Measurements from ENCODE around the gene MON1B. TPM values are rescaled to one million over a fixed set of nuclear protein-coding genes. Genes with fewer than 3 reads are reported as not detected.

The MON1B gene
- total RNA-seq, 1 donor from 2014 or later, result 11.4 TPM

DNA sequence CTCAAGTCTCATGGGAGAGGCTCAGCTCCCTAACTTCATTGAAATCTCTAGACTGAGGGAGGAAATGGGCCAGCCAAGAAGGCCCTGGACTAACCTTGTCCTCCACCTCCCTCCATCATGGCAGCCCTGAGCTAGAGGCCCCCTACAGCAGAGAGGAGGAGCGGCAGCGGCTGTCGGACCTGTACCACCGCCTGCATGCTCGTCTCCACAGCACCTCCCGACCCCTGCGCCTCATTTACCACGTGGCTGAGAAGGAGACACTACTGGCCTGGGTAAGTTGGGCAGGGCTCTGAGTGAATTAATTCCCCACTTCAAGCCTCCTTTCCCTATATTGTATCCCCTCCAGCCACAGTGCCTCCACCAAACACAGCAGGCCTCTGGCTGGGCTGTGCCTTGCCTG lies 4.4 kb downstream of the MON1B start:
- DNase-seq (ENCODE audit: low read depth, low spot score), result no peak

DNA sequence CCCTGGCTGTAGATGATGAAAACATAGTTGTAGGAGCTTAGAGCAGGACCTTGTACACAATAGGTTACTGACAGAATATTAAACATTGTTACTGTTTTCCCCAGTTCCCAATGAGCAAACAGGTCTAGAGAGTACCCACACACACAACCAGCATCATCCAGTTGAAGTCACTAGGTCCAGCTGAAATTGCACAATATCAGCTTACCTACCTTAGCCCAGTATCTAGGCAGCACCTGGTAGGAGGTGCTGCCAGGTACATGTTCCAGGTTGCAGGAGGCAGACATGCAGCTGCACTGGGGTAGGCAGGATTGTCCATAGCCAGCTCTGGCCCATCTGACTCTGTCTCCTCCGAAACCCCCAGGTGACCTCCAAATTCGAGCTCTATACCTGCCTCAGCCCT lies 6.8 kb downstream of the MON1B start:
- DNase-seq (ENCODE audit: low read depth, low spot score), result no peak

DNA sequence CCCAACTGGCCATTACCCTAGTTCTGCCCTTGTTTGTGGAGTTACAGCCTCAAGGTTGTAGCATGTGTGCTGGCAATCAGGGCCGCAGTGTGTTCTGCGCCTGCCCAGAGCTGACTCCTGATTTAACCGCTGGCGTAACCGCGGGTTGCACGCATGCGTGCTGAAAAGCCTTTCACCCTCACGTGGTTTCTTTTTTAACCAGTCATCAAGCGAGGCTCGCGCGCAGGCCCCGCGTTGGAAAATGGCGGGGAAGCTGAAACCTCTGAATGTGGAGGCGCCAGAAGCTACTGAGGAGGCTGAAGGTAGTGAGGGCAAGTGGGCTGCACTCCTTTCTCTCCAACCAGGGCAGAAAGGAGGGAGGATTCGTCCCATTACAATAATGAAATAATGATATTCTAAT lies 8.2 kb downstream of the MON1B start, which contains the start of gene SYCE1L:
Gene SYCE1L (plus strand): TSS at position 198 of the 400 bp plus-strand sequence. CDS start 44 bp downstream, at position 242.
- DNase-seq (ENCODE audit: low read depth, low spot score), result no peak

DNA sequence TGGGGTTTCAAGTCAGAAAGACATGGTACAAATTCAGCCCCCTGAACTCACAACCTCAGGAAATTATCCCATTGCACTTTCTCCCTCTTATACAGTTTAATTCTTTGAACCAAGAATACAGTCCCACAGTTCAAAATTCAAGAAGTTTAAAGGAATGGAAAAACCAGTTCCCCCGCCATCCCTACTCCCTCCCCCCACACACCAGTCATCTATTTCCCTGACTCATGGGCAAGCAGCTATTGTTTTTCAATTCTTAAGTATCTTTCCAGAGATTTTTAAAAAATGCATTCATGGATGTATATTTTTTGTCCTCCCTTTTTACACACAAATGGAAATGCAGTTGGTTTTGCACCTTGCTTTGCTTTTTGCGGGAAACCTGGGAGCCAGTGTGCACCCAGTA lies 15.5 kb downstream of the MON1B start:
- DNase-seq (ENCODE audit: low read depth, low spot score), result no peak

DNA sequence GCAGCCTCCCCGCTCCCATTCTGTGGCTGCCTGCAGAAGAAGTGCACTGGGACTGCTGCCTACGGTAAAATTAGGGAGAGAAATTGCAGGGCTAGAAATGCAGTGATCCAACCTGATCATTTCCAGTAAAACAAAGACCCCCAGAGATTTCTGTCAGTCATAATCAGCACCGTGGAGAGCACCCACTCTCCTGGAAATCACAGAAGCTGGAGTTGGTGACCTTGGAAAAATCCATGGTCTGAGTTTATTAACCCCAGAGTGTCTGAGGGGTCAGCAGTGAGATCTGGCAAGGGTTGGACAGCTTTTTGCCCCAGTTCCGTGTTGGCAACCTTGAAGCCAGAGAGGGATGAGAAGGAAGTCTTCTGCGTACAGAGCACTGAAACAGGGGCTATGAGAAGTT lies 16.0 kb downstream of the MON1B start:
- DNase-seq (ENCODE audit: low read depth, low spot score), result no peak

DNA sequence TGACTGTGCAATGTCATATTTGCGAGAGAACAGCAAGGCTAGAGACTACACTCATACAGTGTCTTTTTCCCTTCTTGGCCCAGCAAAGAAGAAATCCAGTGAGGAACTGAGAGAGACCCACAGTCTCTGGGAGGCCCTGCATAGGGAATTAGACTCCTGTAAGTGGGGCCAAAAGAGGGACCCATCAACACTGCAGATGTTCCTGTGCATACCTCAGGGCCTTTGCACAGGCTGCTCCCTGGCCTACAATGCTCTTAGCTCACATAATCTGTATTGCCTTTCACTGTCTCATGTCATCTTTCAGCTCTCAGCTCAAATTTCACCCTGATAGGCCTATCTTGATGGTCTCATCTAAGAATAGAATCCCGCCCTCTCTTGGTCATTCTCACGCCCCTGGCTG lies 17.4 kb downstream of the MON1B start:
- no peak for DNase-seq (ENCODE audit: low read depth, low spot score)

DNA sequence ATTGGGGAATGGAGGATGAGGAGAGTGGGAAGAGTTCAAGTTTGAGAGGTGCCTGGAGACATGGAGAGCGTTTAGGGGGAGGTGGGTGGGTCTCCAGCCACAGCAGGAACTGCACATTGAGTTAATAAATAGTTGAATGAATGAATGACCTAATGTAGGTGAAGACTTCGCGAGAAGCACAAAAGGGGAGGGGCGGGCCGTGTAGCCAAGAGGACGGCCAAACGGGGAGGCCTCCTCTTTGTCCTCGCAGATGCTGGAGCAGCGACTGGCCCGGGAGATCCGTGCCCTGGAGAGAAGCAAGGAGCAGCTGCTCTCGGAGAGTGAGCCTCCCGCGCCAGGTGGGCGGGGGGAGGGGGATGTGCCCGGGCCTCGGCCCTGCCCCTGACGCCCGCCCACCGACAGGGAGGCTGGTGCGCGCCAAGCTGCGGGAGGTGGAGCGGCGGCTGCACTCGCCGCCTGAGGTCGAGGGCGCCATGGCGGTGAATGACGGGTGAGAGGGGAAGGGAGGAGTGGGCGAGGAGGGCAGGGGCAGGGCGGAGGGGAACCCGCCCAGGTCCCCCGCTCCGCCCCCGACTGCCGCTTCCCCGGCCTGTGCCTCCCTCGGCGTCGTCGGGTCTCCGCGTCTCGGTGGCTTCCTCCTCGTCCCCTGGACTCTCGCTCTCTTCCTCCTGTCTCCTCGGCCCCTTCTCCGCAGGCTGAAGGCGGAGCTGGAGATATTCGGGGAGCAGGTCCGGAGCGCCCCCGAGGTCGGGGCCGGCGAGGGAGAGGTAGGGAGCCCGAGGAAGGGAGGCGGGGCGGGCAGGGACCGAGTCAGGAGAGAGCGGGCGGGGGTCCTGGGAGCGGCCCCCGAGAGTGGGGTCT lies 21.1 kb downstream of the MON1B start:
- DNase-seq (ENCODE audit: low read depth, low spot score), result no peak

DNA sequence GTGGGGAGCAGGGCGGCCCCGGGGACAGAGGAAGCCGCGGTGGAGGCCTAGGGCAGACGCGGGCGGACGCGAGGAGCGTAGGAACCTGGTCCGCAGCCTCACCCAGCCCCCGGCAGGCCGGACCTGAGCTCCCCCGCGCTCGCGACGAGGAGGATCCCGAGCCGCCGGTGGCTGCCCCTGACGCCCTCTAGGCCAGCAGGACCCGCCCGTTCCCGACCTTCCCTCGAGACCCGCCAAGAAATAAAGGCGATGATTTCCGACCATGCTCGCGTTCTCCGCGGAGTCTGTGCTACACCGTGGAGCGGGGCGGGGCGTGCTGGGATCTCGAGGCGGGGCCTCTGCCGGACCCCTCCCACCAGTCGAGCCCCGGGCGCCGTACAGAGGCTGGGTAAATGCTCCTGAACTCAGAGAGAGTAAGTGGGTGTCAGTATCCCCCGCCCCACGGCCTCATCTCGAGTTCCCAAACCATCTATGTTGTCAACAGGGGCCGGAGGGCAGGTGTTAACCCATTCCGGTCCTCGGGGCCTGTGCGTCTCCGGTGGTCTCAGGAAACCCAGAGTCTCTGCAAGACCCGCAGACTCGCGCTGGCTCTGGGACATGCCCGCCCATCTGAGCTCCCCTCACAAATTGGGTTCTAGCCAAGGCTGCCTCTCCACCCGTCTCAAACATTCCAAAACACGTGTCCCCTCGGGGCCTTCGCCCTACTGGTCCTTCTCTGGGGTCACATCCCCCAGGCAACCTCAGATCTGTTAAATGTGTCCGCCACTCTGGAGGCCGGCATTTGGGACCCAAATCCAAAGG lies 22.0 kb downstream of the MON1B start:
- no peak for DNase-seq (ENCODE audit: low read depth, low spot score)

DNA sequence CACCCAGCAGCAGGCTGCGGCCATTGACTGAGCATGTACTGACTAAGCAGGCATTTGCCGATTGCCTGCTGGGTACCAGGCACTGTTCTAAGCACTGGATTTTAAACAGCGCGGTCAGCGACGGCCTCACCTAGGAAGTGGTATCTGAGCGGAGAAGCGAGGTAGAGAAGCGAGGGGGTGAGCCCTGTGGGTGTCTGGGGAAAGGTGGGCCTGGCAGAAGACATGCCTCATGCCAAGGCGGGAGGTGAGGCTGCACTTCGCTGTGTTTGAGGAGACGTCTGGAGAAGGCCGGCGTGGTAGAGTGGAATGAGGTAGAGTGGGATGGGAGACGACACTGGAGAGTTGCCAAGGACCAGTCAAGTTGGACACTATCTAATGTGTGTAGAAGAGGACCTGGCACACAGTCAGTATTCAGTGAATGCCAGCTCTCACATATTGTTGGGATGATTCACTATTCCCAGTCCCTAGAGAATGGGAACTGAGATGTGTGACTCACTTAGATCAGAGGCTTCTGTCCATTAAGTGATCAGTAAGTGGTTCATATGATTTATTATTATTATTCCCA lies 22.6 kb downstream of the MON1B start:
- peak; percentile 79 for DNase-seq (ENCODE audit: low read depth, low spot score)

DNA sequence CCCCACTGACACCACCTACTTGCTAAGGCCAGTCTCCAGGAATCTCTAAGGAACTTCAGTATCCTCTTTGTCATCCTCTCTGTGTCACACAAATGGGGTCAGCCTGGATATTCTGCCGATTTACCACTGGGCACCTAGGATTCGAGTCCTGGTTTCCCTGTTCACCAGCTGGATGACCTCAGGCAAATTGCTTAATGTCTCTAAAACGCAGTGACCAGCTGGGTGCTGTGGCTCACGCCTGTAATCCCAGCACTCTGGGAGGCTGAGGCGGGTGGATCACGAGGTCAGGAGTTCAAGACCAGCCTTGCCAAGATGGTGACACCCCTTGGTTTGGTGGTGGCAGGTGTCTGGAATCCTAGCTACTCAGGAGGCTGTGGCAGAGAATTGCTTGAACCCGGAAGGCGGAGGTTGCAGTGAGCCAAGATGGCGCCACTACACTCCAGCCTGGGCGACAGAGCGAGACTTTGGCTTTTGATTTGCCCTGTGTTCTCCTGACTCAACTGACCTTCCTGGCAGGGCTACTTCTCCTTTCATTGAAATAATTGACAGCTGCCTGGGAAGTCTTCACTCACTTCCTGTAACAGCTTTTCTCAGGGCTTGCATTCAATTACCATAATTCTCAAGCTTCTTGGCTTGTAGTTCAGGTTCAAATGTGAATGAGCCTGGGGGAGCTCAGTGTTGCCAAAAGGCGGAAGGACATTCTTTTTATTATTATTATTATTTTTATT lies 23.6 kb downstream of the MON1B start:
- no peak for DNase-seq (ENCODE audit: low read depth, low spot score)

DNA sequence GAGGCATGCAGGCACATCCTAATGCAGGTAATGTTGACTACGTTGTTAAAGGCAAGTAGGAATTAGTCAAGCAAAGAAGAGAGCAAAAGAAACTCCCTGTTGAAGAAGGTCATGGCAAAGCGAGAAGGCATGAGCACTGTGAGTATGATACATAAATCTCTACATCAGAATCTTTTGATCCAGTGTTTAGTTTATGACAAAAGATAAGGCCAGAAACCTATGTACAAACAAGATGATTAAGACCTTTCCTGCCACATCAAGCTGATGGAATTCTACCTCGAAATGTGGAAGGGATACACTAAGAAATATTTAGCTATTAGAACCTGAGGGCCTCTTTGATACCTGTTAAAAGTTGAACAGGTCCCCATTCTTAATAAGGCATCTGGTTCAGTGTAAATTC lies 28.4 kb downstream of the MON1B start:
- DNase-seq (ENCODE audit: low read depth, low spot score), result no peak

DNA sequence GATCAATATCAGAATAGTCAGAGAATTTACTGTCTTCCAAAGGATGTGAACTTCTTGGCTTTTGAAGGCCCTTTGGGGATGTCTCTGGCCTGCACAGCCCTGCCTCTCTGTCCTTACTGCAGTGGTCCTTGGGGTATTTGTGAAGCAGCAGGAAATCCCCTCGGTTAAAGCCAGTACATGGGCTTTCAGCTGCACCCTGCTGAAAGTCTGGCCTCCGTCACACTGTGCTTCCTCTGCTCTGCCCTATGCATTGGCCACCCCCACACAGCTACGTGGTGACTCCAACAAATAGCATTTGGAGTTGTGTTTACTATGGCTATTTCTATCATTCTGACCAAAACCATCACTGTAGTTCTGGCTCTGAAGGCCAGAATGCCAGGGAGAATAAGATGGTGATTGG lies 29.4 kb downstream of the MON1B start:
- no peak for DNase-seq (ENCODE audit: low read depth, low spot score)

DNA sequence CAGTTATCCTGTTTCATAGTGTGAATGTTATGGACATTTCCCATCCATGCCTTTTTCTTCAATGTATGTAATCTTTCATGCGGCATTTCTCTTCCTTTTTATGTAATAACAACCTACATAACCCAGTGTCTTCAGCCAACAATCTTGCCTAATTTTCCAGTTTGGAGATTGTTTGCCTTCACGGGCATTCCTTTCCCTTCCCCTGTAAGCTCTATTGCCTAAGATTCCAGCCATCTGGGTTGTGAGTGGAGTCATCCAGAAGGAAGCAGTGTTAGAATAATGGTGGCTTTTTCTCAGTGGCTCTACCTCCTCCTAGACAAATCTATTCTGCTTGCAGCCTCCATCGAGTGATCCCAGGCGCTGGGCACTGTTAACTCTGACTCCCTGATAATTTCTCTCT lies 30.5 kb downstream of the MON1B start:
- DNase-seq (ENCODE audit: low read depth, low spot score), result no peak

DNA sequence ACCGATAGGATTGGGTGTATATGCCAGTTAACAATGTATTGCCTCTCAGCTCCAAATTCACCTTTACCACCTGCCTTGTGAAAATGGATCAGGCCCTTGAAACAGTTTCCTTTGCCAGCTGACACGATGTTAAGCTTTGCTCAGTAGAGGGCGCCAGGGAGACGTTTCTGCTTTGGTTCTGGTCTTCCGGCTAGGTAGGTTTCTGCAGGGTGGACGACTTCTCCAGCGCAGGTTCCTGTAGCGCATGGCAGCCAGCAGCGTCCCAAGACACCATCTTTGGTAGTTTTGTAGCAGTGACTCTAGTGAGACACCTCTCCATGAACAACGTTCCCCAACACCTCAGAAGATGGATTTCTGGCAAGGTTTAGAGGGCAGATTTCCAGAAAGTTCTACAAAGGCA lies 32.2 kb downstream of the MON1B start:
- no peak for DNase-seq (ENCODE audit: low read depth, low spot score)

DNA sequence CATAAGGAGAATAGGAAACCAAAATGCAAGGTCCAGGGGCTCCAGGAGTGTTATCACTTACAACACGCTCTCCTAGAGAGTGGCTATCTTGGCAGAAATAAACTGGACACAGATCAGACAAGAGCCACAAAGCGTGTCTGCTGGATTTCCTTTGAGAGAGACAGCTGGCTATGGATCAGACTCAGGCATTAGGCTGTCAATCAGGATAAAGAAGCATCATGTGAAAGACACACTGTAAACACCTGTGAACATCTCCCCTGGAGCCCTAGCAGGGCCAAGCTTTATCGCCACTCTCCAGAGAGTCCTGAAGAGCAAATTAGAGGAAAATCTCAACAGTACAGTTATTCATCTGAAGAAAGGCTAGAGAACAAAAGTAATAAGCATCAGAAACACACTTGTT lies 34.2 kb downstream of the MON1B start:
- DNase-seq (ENCODE audit: low read depth, low spot score), result no peak

DNA sequence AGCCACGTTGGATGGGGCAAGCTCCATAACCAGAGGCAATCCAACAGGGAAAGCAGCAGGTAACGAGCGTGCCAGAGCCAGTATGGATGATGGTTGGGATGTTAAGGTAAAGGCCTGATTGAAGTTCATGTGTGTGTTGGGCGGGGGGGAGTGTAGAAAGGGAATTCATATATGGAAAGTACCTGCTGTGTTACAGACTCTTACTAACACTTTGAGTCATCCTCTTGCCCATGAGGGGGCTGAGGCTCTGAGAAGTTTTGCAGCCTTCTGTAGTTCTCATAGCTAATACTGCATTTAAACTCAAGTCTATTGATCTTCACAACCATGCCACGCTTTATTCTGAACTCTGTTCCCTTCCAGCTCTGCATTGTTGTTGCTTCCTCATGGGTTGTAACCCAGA lies 36.8 kb downstream of the MON1B start:
- no peak for DNase-seq (ENCODE audit: low read depth, low spot score)

DNA sequence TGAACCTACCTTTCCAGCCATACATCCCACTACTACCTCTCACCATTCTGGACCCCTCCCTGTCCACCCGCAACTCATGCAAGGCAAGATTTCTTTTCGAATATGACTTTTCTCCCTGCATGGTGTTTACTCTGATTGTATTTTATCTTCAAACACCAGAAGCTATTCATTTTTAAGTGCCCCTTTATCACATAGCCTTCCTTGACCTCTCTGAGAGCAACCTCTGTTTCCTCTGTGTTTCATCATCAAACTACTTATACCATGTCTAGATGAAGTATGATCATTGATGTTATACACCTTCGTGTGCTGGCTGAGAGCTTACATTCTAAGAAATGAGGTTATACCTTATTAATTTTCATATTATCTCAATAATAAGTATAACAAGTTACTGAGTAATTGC lies 40.1 kb downstream of the MON1B start:
- DNase-seq (ENCODE audit: low read depth, low spot score), result no peak

DNA sequence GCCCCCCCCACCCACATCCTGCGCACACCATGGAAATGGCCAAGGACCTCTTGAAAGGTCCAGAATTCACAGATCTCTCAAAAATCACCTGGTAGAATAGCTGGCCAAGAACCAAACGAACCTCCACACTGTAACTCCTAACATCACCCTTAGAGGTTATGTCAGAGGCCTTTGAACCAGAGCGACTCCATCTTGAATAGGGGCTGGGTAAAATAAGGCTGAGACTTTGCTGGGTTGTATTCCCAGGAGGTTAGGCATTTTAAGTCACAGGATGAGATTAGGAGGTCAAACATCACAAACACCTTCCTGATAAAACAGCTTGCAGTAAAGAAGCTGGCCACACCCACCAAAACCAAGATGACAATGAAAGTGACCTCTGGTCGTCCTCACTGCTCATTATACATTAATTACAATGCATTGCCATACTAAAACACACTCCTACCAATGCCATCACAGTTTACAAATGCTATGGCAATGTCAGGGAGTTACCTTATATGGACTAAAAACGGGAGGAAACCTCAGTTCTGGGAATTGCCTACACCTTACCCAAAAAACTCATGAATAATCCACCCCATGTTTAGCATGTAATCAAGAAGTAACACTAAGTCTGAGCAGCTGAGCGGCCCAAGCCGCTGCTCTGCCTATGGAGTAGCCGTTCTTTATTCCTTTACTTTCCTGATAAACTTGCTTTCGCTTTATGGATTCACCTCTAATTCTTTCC lies 43.0 kb downstream of the MON1B start:
- DNase-seq (ENCODE audit: low read depth, low spot score), result no peak

DNA sequence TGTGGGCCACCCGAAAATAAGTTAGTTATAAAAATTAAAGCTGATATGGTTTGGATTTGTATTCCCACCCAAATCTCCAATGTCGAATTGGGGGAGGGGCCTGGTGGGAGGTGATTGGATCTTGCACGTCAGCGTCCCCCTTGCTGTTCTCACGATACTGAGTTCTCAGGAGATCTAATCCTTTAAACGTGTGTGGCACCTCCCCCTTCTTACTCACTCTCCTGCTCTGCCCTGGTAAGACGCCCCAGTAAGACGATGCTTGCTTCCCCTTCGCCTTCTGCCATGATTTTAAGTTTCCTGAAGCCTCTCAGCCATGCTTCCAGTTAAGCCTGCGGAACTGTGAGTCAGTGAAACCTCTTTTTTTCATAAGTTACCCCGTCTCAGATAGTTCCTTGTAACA lies 43.6 kb downstream of the MON1B start:
- DNase-seq (ENCODE audit: low read depth, low spot score), result no peak

DNA sequence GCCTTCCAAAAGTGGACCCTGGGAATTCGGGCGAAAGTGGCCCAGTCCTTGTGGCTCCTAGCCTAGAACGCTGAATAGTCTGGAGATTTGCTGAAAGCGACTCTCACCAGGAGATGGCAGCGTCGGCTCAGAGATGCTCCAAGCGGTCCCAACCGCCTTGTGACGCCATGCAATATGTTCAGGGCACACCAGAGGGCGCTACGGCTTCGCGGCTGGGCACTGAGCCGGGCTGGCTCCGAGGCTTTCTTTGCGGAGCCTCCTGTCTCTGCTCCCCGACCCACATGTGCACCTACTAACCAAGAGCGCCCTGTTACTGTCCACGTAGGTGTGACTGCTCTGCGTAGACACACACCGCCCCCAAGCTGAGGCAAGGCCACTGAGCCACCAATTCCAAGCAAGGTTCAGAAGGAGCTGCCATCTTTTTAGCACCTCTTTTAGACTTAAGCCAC lies 45.1 kb downstream of the MON1B start:
- DNase-seq (ENCODE audit: low read depth, low spot score), result peak; percentile 49

DNA sequence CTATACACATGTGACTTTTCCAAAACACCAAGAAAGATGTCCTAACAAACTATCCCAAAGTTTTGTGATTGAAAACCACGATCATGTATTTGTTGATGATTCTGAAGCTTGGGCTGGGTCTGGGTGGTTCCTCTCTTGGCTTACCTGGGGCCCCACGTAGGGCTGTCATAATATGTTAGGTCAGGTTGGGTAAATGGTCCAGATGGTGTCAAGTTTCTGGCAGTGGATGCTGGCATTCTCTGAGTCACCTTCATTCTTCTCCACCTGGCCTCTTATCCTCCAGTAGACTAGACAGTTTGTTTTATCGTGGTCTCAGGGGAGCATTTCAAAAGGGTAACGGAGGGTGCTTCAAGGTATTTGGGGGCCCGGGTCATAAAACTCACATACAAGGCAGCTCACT lies 47.6 kb downstream of the MON1B start:
- no peak for DNase-seq (ENCODE audit: low read depth, low spot score)

All from pulmonary artery endothelial cell (primary cell).